IMR-90 (cell line): ENCODE measurements around the gene MDFI. TPM values are rescaled to one million over a fixed set of nuclear protein-coding genes. Genes with fewer than 3 reads are reported as not detected.

Experiments
- ATAC-seq: fragments of 200-7000 bp; cut with Tn5 transposase; 2 replicates; pipeline ENCODE4 v1.9.1; 2020; ENCODE audit warnings: low read depth, mild to moderate bottlenecking, moderate library complexity
- BruUV-seq: library from RNA; stranded (reverse); fragments of 400-500 nt; replicated peaks from 2 replicates; lab custom pipeline; 2021; lab: Mats Ljungman, UMichigan
- CTCF ChIA-PET: fragments of 300-600 bp; formaldehyde crosslinking; extraction: SDS; loops from one replicate; lab custom pipeline; 2021; ENCODE audit warnings: antibody characterized with exemption; lab: Yijun Ruan, JAX
- POLR2A ChIA-PET: fragments of 300-600 bp; sonication (Branson Sonifier 250); formaldehyde crosslinking; loops from one replicate; lab custom pipeline; 2022; ENCODE audit warnings: antibody characterized with exemption; ENCODE audit not compliant: unreplicated experiment; lab: Charles Lee
- DNase-seq: peaks from one replicate; pipeline ENCODE4 v3.0.0; 2013
- H2AFZ ChIP-seq: replicated peaks from 2 replicates; pipeline ENCODE3; 2013; ENCODE audit warnings: low read length, mild to moderate bottlenecking; ENCODE audit not compliant: poor library complexity
- H2AK5ac ChIP-seq: 2 replicates; pipeline ENCODE4 v1.6.1; 2013; ENCODE audit warnings: low read depth, low read length, inconsistent platforms
- H2AK9ac ChIP-seq: replicated peaks from 2 replicates; pipeline ENCODE3; 2013; ENCODE audit warnings: mild to moderate bottlenecking, low read depth, low read length, moderate library complexity; ENCODE audit not compliant: poor library complexity
- H2BK120ac ChIP-seq: 2 replicates; pipeline ENCODE4 v1.6.1; 2013; ENCODE audit warnings: low read depth, low read length, inconsistent platforms
- H2BK15ac ChIP-seq: 3 replicates; pipeline ENCODE4 v1.6.1; 2013; ENCODE audit warnings: low read depth, low read length, inconsistent platforms
- H2BK20ac ChIP-seq: 2 replicates; pipeline ENCODE4 v1.6.1; 2013; ENCODE audit warnings: low read depth, mild to moderate bottlenecking, inconsistent platforms, low read length, moderate library complexity
- H2BK5ac ChIP-seq: 2 replicates; pipeline ENCODE4 v1.6.1; 2013; ENCODE audit warnings: mild to moderate bottlenecking, low read depth, low read length, inconsistent platforms; ENCODE audit not compliant: poor library complexity, severe bottlenecking
- H3K14ac ChIP-seq: replicated peaks from 2 replicates; pipeline ENCODE4 v1.6.1; 2013; ENCODE audit warnings: low read depth, low read length, inconsistent platforms
- H3K18ac ChIP-seq: 2 replicates; pipeline ENCODE4 v1.6.1; 2013; ENCODE audit warnings: low read depth, low read length, control low read depth
- H3K23ac ChIP-seq: 2 replicates; pipeline ENCODE4 v1.6.1; 2013; ENCODE audit warnings: low read depth, low read length, inconsistent platforms
- H3K27ac ChIP-seq: 2 replicates; pipeline ENCODE4 v1.5.1; 2013; ENCODE audit warnings: mild to moderate bottlenecking, control low read depth, low read length; ENCODE audit not compliant: insufficient read depth
- H3K27me3 ChIP-seq: 2 replicates; pipeline ENCODE4 v1.6.1; 2013; ENCODE audit warnings: low read length; ENCODE audit not compliant: control insufficient read depth, insufficient read depth
- H3K36me3 ChIP-seq: 2 replicates; pipeline ENCODE4 v1.6.1; 2013; ENCODE audit warnings: low read length, mixed read lengths; ENCODE audit not compliant: control insufficient read depth, insufficient read depth
- H3K4ac ChIP-seq: 2 replicates; pipeline ENCODE4 v1.6.1; 2013; ENCODE audit warnings: low read depth, low read length, inconsistent platforms
- H3K4me1 ChIP-seq: 2 replicates; pipeline ENCODE4 v1.6.1; 2013; ENCODE audit warnings: low read length, mixed read lengths; ENCODE audit not compliant: control insufficient read depth, insufficient read depth
- H3K4me2 ChIP-seq: 2 replicates; pipeline ENCODE4 v1.6.1; 2013; ENCODE audit warnings: low read depth, mild to moderate bottlenecking, control low read depth, low read length, moderate library complexity
- H3K4me3 ChIP-seq: 2 replicates; pipeline ENCODE4 v1.5.1; 2013; ENCODE audit warnings: low read depth, mild to moderate bottlenecking, control low read depth, low read length, moderate library complexity; ENCODE audit not compliant: insufficient read depth
- H3K56ac ChIP-seq: 2 replicates; pipeline ENCODE4 v1.6.1; 2013; ENCODE audit warnings: low read length, inconsistent platforms; ENCODE audit not compliant: insufficient read depth; ENCODE audit errors: extremely low read depth
- H3K79me1 ChIP-seq, 2 experiments: 2 replicates each; pipeline ENCODE4 v1.6.1; 2013; ENCODE audit warnings: low read length in 2 of 2, inconsistent platforms in 1 of 2, low read depth in 1 of 2
- H3K9ac ChIP-seq: 2 replicates; pipeline ENCODE4 v1.6.1; 2013; ENCODE audit warnings: low read depth, low read length, control low read depth
- H3K9me1 ChIP-seq: 2 replicates; pipeline ENCODE4 v1.6.1; 2013; ENCODE audit warnings: low read length, inconsistent platforms; ENCODE audit not compliant: insufficient read depth
- H3K9me3 ChIP-seq: 2 replicates; pipeline ENCODE4 v1.6.1; 2013; ENCODE audit warnings: low read length; ENCODE audit not compliant: control insufficient read depth, insufficient read depth
- H4K20me1 ChIP-seq: 2 replicates; pipeline ENCODE4 v1.6.1; 2013; ENCODE audit warnings: low read length, inconsistent platforms; ENCODE audit not compliant: insufficient read depth
- H4K5ac ChIP-seq: 2 replicates; pipeline ENCODE4 v1.6.1; 2013; ENCODE audit warnings: mild to moderate bottlenecking, low read depth, low read length, control low read depth
- H4K8ac ChIP-seq, 2 experiments: 2 replicates each; pipeline ENCODE4 v1.6.1; 2013; ENCODE audit warnings: low read depth in 2 of 2, low read length in 2 of 2, control low read depth in 1 of 2, inconsistent platforms in 1 of 2
- H4K91ac ChIP-seq: 2 replicates; pipeline ENCODE4 v1.6.1; 2013; ENCODE audit warnings: low read depth, low read length, inconsistent platforms; ENCODE audit not compliant: insufficient read depth
- CHD1 ChIP-seq: IDR thresholded peaks from 2 replicates; pipeline ENCODE4 v1.6.1; 2012; ENCODE audit warnings: low read depth, low read length, improper control_type of control experiment
- ELK1 ChIP-seq: fragments of 150-350 bp; IDR thresholded peaks from 2 replicates; pipeline ENCODE4 v1.6.1; 2016; ENCODE audit warnings: low read depth, mild to moderate bottlenecking, low read length, moderate library complexity, borderline replicate concordance
- MAFK ChIP-seq: IDR thresholded peaks from 2 replicates; pipeline ENCODE4 v1.6.1; 2012; ENCODE audit warnings: low read depth, low read length, improper control_type of control experiment
- NFE2L2 ChIP-seq: fragments of 150-350 bp; IDR thresholded peaks from 2 replicates; pipeline ENCODE4 v1.6.1; 2016; ENCODE audit warnings: low read depth, mild to moderate bottlenecking, low read length
- POLR2A ChIP-seq: IDR thresholded peaks from 2 replicates; pipeline ENCODE4 v1.6.1; 2012; ENCODE audit warnings: mild to moderate bottlenecking, low read depth, low read length
- RAD21 ChIP-seq: IDR thresholded peaks from 2 replicates; pipeline ENCODE4 v1.6.1; 2012; ENCODE audit warnings: low read length, improper control_type of control experiment
- SMC3 ChIP-seq: fragments of 150-350 bp; IDR thresholded peaks from 2 replicates; pipeline ENCODE4 v1.6.1; 2016; ENCODE audit warnings: low read depth, mild to moderate bottlenecking, antibody characterized with exemption, low read length, moderate library complexity
- WGBS, 2 experiments: methylation state at CpG; one replicate each; pipeline versions ENCODE4 v1.1.5 to v1.1.7; 2013; ENCODE audit warnings: missing lambda C conversion rate in 2 of 2; ENCODE audit not compliant: insufficient read length in 1 of 2; ENCODE audit errors: extremely low coverage in 2 of 2; 5-methylcytosine and 5-hydroxymethylcytosine counted together
- dilution Hi-C: fragments of 300-500 bp; cut with HindIII; formaldehyde crosslinking; loops from one replicate; pipeline ENCODE4 v1.14.3; 2018; ENCODE audit warnings: low sequenced_read_pairs; ENCODE audit not compliant: unreplicated experiment
- in situ Hi-C: fragments of 300-500 bp; cut with MboI; formaldehyde crosslinking; loops from 3 replicates; pipeline ENCODE4 v1.14.3; 2019; ENCODE audit warnings: low sequenced_read_pairs, inconsistent platforms, mixed read lengths
- intact Hi-C: fragments of 100-400 bp; cut with micrococcal nuclease; formaldehyde crosslinking; loops from 2 replicates; pipeline ENCODE4 v1.10.0; 2022
- polyA plus RNA-seq, 3 experiments: library from polyadenylated mRNA; depleted of rRNA; stranded (reverse); fragments of >200 nt; gene quantifications; 2 replicates each; pipeline ENCODE4 v1.2.3, GENCODE V29; 2012; ENCODE audit warnings: low replicate concordance in 1 of 3
- total RNA-seq: library from RNA; depleted of rRNA; stranded (reverse); fragments of >200 nt; gene quantifications from 2 replicates; pipeline ENCODE4 v1.2.3, GENCODE V29; 2012
- TF ChIP-seq, protein P1 (sequence below): conservative IDR thresholded peaks from 2 replicates; pipeline ENCODE4 v1.5.1; 2012; ENCODE audit warnings: mild to moderate bottlenecking, low read depth, low read length, improper control_type of control experiment

The MDFI gene
- total and polyA plus RNA-seq, 2 of the 4 experiments (the other 2 are of a cell fraction), result 0.18 to 0.29 TPM

GRCh38 chr6:41602864-41603608, 35.2 kb upstream of the MDFI start:
- Histone ChIP-seq H3K23ac (no peak overlapping the region), H2BK15ac (no peak overlapping the region), H3K79me1 (no peaks in the 10 kb centered on the region), H2BK20ac (no peak overlapping the region), H3K27me3 (no peaks in the 10 kb centered on the region; the same call in 1 of the 2 replicates), H3K4ac (no peak overlapping the region), H4K91ac (no peak overlapping the region), H2BK120ac (no peak overlapping the region), H2BK5ac (no peak overlapping the region), H3K4me2 (peak overlapping the region; percentile 20; the same call in 1 of the 2 replicates), H3K56ac (peak overlapping the region; percentile 69; the same call in 1 of the 2 replicates), H3K9ac (no peak overlapping the region), H3K9me3 (no peaks in the 10 kb centered on the region), H4K20me1 (no peaks in the 10 kb centered on the region), H2AK5ac (no peak overlapping the region), H3K4me3 (no peak overlapping the region), H2AFZ (peak overlapping the region; percentile 88), H3K4me1 (no peaks in the 10 kb centered on the region), H3K27ac (no peak overlapping the region), H2AK9ac (peak overlapping the region; percentile 22), H3K14ac (no peak overlapping the region), H3K9me1 (no peaks in the 10 kb centered on the region), H3K36me3 (peaks cover 6% of the 10 kb centered on the region; the same call in 1 of the 2 replicates), H4K8ac (peak overlapping the region; percentile 28 to 70; a peak in 2 of 4 replicates), H4K5ac (no peak overlapping the region; the same call in 1 of the 2 replicates), H3K18ac (no peak overlapping the region)
- no CpG with 5 or more reads among the region's 20 CpGs for WGBS, 2 experiments
- dilution Hi-C loops, result no loop called here
- ChIA-PET CTCF (interaction anchor here (0.6 to 2.5 kb wide), 13 partner anchors 11 to 238 kb away, joined by 3 to 18 read pairs (median 4); no protein-coding TSS in a partner anchor), POLR2A (no interaction called here)
- DNase-seq, result peak; percentile 82
- BruUV-seq, result no TSS peak
- intact Hi-C loops, result loop anchor here (1.0 kb wide), 3 partner anchors 79 to 234 kb away; no protein-coding TSS in a partner anchor
- TF ChIP-seq SMC3, result peak; percentile 91
- TF ChIP-seq ELK1, result no peak
- no peak for TF ChIP-seq CHD1
- TF ChIP-seq POLR2A, result no peak
- no peak for TF ChIP-seq MAFK
- peak; percentile 85 for TF ChIP-seq RAD21
- no peak for TF ChIP-seq NFE2L2
- TF ChIP-seq, protein P1, sequence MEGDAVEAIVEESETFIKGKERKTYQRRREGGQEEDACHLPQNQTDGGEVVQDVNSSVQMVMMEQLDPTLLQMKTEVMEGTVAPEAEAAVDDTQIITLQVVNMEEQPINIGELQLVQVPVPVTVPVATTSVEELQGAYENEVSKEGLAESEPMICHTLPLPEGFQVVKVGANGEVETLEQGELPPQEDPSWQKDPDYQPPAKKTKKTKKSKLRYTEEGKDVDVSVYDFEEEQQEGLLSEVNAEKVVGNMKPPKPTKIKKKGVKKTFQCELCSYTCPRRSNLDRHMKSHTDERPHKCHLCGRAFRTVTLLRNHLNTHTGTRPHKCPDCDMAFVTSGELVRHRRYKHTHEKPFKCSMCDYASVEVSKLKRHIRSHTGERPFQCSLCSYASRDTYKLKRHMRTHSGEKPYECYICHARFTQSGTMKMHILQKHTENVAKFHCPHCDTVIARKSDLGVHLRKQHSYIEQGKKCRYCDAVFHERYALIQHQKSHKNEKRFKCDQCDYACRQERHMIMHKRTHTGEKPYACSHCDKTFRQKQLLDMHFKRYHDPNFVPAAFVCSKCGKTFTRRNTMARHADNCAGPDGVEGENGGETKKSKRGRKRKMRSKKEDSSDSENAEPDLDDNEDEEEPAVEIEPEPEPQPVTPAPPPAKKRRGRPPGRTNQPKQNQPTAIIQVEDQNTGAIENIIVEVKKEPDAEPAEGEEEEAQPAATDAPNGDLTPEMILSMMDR, result peak; percentile 93
- in situ Hi-C loops, result loop anchor here (5.0 kb wide), 1 partner anchor 79 kb away; no protein-coding TSS in a partner anchor
- ATAC-seq, result peak; percentile 93
